Measurements from ENCODE around the gene LYPD6B.

DNA sequence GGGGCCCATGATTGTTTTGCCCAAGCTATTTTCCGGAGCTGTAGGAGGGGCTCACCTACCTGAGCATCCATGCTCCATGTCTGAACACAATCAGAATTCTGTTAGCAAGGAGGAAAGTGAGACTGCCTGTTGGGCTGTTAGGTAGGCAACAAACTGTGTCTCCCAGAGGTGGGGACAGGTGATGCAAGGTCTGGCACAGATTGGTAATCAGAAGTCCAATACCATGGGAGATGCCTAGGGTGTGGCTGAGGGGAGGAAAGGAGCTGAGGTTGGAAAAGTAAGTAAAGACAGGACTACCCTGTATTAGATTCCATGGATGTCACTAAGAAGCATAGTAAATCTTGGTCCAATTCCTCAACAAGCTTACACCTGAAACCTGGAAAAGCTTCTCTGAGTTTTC lies 3.0 kb downstream of the LYPD6B start:
- TF ChIP-seq, protein P1, sequence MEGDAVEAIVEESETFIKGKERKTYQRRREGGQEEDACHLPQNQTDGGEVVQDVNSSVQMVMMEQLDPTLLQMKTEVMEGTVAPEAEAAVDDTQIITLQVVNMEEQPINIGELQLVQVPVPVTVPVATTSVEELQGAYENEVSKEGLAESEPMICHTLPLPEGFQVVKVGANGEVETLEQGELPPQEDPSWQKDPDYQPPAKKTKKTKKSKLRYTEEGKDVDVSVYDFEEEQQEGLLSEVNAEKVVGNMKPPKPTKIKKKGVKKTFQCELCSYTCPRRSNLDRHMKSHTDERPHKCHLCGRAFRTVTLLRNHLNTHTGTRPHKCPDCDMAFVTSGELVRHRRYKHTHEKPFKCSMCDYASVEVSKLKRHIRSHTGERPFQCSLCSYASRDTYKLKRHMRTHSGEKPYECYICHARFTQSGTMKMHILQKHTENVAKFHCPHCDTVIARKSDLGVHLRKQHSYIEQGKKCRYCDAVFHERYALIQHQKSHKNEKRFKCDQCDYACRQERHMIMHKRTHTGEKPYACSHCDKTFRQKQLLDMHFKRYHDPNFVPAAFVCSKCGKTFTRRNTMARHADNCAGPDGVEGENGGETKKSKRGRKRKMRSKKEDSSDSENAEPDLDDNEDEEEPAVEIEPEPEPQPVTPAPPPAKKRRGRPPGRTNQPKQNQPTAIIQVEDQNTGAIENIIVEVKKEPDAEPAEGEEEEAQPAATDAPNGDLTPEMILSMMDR (IDR thresholded peaks at IDR 0.05) = no peak
- no peak for TF ChIP-seq SIN3A (IDR thresholded peaks at IDR 0.05; ENCODE audit: borderline replicate concordance, low read depth, low read length)
- TF ChIP-seq, protein P2, sequence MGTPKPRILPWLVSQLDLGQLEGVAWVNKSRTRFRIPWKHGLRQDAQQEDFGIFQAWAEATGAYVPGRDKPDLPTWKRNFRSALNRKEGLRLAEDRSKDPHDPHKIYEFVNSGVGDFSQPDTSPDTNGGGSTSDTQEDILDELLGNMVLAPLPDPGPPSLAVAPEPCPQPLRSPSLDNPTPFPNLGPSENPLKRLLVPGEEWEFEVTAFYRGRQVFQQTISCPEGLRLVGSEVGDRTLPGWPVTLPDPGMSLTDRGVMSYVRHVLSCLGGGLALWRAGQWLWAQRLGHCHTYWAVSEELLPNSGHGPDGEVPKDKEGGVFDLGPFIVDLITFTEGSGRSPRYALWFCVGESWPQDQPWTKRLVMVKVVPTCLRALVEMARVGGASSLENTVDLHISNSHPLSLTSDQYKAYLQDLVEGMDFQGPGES (IDR thresholded peaks at IDR 0.05; ENCODE audit: low read depth, low read length) = no peak
- TF ChIP-seq TCF12 (IDR thresholded peaks at IDR 0.05) = no peak
- no peak for TF ChIP-seq EP300 (IDR thresholded peaks at IDR 0.05; ENCODE audit: borderline replicate concordance in 1 of 2, low read depth in 1 of 2, low read length in 1 of 2)
- no peak for TF ChIP-seq NFIC (IDR thresholded peaks at IDR 0.05; ENCODE audit: borderline replicate concordance)
- TF ChIP-seq NRF1 (IDR thresholded peaks at IDR 0.05; ENCODE audit: low read depth, low read length) = no peak
- no peak for TF ChIP-seq PBX3 (IDR thresholded peaks at IDR 0.05)

Measured in SK-N-SH (cell line).